Activated CD4-positive, alpha-beta T cell treated with anti-CD3 and anti-CD28 coated beads for 36 hours (primary cell): ENCODE data around the gene PCDHB7. TPM values are rescaled to one million over a fixed set of nuclear protein-coding genes. Genes with fewer than 3 reads are reported as not detected.
"Not testable (repeated sequence)": the region's sequence is repeated elsewhere in the genome, so short reads cannot be mapped to it uniquely, and the experiment has no call there.

Experiments used
- ATAC-seq: fragments of 200-7000 bp; cut with Tn5 transposase; one replicate; pipeline ENCODE4 v1.10.0; 2021; ENCODE audit warnings: mild to moderate bottlenecking, moderate library complexity
- CTCF ChIA-PET: fragments of 350-600 bp; sonication (Branson Sonifier 250); formaldehyde crosslinking; loops from one replicate; lab custom pipeline; 2021; ENCODE audit warnings: antibody characterized with exemption; lab: Charles Lee
- POLR2A ChIA-PET: fragments of 350-600 bp; sonication (Branson Sonifier 250); formaldehyde crosslinking; loops from one replicate; lab custom pipeline; 2021; ENCODE audit warnings: antibody characterized with exemption, inconsistent platforms; lab: Charles Lee
- DNase-seq: peaks from one replicate; pipeline ENCODE4 v3.0.0-alpha.2; 2020
- H3K27ac Mint-ChIP-seq: one replicate; pipeline ENCODE4 v1.8.0; 2021; ENCODE audit warnings: mixed read lengths
- H3K27me3 Mint-ChIP-seq: one replicate; pipeline ENCODE4 v1.8.0; 2021; ENCODE audit warnings: mixed read lengths
- H3K36me3 Mint-ChIP-seq: one replicate; pipeline ENCODE4 v1.8.0; 2021; ENCODE audit warnings: low read depth, mixed read lengths
- H3K4me1 Mint-ChIP-seq: one replicate; pipeline ENCODE4 v1.8.0; 2021; ENCODE audit warnings: mixed read lengths
- H3K4me3 Mint-ChIP-seq: one replicate; pipeline ENCODE4 v1.8.0; 2021; ENCODE audit warnings: mild to moderate bottlenecking, moderate library complexity, mixed read lengths
- H3K9me3 Mint-ChIP-seq: one replicate; pipeline ENCODE4 v1.8.0; 2021; ENCODE audit warnings: low read depth, mixed read lengths
- intact Hi-C, 2 experiments: fragments of 100-400 bp; cut with DNase I in 1 of 2; cut with micrococcal nuclease in 1 of 2; formaldehyde crosslinking; loops; one replicate each; pipeline versions ENCODE4 v1.14.2 to v1.15.1; 2022 to 2024; cut with DNase I, micrococcal nuclease
- total RNA-seq, 2 experiments: library from RNA; stranded (reverse); gene quantifications; one replicate each; pipeline ENCODE4 v1.2.3, GENCODE V29; 2021

PCDHB7 gene
- total RNA-seq, 2 experiments from 2014 or later, result not detected

DNA sequence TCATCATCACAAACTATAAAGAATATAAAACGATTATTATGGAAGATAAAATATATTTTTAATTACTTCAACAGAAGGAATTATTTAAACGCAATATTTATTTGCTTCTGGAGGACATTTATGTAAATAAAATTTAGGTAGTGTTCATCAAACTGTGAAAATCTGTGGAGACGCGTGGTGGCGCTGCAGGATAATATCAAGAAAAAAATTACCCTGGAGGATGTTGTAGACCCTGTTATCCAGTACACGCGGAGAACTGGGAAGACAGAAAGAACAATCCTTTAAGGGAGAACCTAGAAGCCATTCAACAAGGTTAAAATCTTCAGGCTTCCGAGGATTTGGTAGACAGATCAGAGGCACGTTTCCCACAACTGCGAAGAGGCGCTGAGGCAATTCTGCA, 36.0 kb downstream of the PCDHB7 start, which contains the start of gene PCDHB12:
Gene PCDHB12 (plus strand): TSS at position 242 of the 400 bp plus-strand sequence. CDS start 189 bp downstream, outside the sequence.
- Mint-ChIP-seq H3K36me3 (no peaks in the 10 kb centered on the region), H3K4me1 (no peaks in the 10 kb centered on the region), H3K27me3 (peaks cover 44% of the 10 kb centered on the region), H3K27ac (no peak within 1 kb of the TSS), H3K4me3 (no peak within 1 kb of the TSS), H3K9me3 (peaks cover 3% of the 10 kb centered on the region)
- POLR2A ChIA-PET, result no interaction called here
- DNase-seq (peak; percentile 24), ATAC-seq (no peak)
- CTCF ChIA-PET, result interaction anchor here (0.7 to 1.3 kb wide), 5 partner anchors 18 to 355 kb away, joined by 3 to 4 read pairs (median 3); partner anchors contain the start of gene PCDHB9
- intact Hi-C loops, result no loop called here

DNA sequence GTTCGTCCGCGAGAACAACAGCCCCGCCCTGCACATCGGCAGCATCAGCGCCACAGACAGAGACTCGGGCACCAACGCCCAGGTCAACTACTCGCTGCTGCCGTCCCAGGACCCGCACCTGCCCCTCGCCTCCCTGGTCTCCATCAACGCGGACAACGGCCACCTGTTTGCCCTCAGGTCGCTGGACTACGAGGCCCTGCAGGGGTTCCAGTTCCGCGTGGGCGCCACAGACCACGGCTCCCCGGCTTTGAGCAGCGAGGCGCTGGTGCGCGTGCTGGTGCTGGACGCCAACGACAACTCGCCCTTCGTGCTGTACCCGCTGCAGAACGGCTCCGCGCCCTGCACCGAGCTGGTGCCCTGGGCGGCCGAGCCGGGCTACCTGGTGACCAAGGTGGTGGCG, 37.8 kb downstream of the PCDHB7 start:
- Mint-ChIP-seq H3K27me3 (peaks cover 56% of the 10 kb centered on the region), H3K9me3 (peaks cover 12% of the 10 kb centered on the region)
- POLR2A ChIA-PET, ATAC-seq, DNase-seq, H3K36me3 Mint-ChIP-seq, H3K4me3 Mint-ChIP-seq, H3K4me1 Mint-ChIP-seq, intact Hi-C loops, H3K27ac Mint-ChIP-seq: not testable (repeated sequence)
- CTCF ChIA-PET, result interaction anchor here (0.7 kb wide), 1 partner anchor 332 kb away, joined by 3 read pairs; no protein-coding TSS in a partner anchor

DNA sequence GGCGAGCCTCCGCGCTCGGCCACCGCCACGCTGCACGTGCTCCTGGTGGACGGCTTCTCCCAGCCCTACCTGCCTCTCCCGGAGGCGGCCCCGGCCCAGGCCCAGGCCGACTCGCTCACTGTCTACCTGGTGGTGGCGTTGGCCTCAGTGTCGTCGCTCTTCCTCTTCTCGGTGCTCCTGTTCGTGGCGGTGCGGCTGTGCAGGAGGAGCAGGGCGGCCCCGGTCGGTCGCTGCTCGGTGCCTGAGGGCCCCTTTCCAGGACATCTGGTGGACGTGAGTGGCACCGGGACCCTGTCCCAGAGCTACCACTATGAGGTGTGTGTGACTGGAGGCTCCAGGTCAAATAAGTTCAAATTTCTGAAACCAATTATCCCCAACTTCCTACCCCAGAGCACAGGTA, 38.4 kb downstream of the PCDHB7 start:
- H3K4me1 Mint-ChIP-seq, H3K27ac Mint-ChIP-seq, H3K4me3 Mint-ChIP-seq, POLR2A ChIA-PET, ATAC-seq, H3K36me3 Mint-ChIP-seq, intact Hi-C loops, DNase-seq: not testable (repeated sequence)
- H3K9me3 Mint-ChIP-seq, result peaks cover 13% of the 10 kb centered on the region
- CTCF ChIA-PET, result interaction anchor here (0.7 kb wide), 1 partner anchor 331 kb away, joined by 3 read pairs; no protein-coding TSS in a partner anchor
- H3K27me3 Mint-ChIP-seq, result peaks cover 57% of the 10 kb centered on the region

DNA sequence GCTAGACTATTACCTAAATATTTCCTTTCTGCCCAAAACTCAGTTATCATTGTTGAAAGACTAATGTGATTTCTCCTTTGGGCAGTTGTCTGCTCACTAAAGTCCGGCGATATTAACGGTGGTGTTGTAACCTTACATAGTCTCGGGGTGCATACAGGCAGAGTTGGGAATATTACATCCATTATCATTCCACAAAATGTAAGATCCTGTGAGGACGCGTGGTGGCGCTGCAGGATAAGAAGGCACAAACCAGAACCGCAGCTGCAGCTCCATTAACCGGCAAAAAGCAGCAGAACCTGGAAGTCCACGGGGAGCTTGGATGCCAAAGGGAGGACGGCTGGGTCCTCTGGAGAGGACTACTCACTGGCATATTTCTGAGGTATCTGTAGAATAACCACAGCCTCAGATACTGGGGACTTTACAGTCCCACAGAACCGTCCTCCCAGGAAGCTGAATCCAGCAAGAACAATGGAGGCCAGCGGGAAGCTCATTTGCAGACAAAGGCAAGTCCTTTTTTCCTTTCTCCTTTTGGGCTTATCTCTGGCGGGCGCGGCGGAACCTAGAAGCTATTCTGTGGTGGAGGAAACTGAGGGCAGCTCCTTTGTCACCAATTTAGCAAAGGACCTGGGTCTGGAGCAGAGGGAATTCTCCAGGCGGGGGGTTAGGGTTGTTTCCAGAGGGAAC, 41.4 kb downstream of the PCDHB7 start, which contains the start of gene PCDHB13:
Gene PCDHB13 (plus strand): TSS at position 264 of the 684 bp plus-strand sequence. CDS start 205 bp downstream, at position 469.
- H3K4me3 Mint-ChIP-seq, intact Hi-C loops, POLR2A ChIA-PET, H3K27ac Mint-ChIP-seq, ATAC-seq, H3K36me3 Mint-ChIP-seq, H3K4me1 Mint-ChIP-seq: not testable (repeated sequence)
- peak; percentile 46 for DNase-seq
- H3K9me3 Mint-ChIP-seq, result peaks cover 24% of the 10 kb centered on the region
- CTCF ChIA-PET, result interaction anchor here (0.6 to 1.2 kb wide), 6 partner anchors 9 to 364 kb away, joined by 3 to 7 read pairs (median 4); partner anchors contain the start of genes PCDHB14, PCDHB8 and PCDHGA10
- H3K27me3 Mint-ChIP-seq, result peaks cover 52% of the 10 kb centered on the region

DNA sequence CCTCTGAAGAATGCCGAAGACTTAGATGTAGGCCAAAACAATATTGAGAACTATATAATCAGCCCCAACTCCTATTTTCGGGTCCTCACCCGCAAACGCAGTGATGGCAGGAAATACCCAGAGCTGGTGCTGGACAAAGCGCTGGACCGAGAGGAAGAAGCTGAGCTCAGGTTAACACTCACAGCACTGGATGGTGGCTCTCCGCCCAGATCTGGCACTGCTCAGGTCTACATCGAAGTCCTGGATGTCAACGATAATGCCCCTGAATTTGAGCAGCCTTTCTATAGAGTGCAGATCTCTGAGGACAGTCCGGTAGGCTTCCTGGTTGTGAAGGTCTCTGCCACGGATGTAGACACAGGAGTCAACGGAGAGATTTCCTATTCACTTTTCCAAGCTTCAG, 42.1 kb downstream of the PCDHB7 start:
- Mint-ChIP-seq H3K9me3 (peaks cover 30% of the 10 kb centered on the region), H3K27me3 (peaks cover 48% of the 10 kb centered on the region)
- H3K4me3 Mint-ChIP-seq, POLR2A ChIA-PET, intact Hi-C loops, H3K27ac Mint-ChIP-seq, H3K36me3 Mint-ChIP-seq, H3K4me1 Mint-ChIP-seq, ATAC-seq, DNase-seq, CTCF ChIA-PET: not testable (repeated sequence)

DNA sequence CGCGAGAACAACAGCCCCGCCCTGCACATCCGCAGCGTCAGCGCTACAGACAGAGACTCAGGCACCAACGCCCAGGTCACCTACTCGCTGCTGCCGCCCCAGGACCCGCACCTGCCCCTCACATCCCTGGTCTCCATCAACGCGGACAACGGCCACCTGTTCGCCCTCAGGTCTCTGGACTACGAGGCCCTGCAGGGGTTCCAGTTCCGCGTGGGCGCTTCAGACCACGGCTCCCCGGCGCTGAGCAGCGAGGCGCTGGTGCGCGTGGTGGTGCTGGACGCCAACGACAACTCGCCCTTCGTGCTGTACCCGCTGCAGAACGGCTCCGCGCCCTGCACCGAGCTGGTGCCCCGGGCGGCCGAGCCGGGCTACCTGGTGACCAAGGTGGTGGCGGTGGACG, 43.1 kb downstream of the PCDHB7 start:
- H3K36me3 Mint-ChIP-seq, intact Hi-C loops, ATAC-seq, POLR2A ChIA-PET, H3K4me3 Mint-ChIP-seq, H3K27ac Mint-ChIP-seq, H3K4me1 Mint-ChIP-seq, DNase-seq, CTCF ChIA-PET: not testable (repeated sequence)
- H3K9me3 Mint-ChIP-seq, result peaks cover 31% of the 10 kb centered on the region
- peaks cover 47% of the 10 kb centered on the region for H3K27me3 Mint-ChIP-seq

DNA sequence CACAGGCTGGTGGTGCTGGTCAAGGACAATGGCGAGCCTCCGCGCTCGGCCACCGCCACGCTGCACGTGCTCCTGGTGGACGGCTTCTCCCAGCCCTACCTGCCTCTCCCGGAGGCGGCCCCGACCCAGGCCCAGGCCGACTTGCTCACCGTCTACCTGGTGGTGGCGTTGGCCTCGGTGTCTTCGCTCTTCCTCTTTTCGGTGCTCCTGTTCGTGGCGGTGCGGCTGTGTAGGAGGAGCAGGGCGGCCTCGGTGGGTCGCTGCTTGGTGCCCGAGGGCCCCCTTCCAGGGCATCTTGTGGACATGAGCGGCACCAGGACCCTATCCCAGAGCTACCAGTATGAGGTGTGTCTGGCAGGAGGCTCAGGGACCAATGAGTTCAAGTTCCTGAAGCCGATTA, 43.6 kb downstream of the PCDHB7 start:
- POLR2A ChIA-PET, intact Hi-C loops, H3K36me3 Mint-ChIP-seq, H3K27ac Mint-ChIP-seq, ATAC-seq, DNase-seq, H3K4me3 Mint-ChIP-seq, H3K4me1 Mint-ChIP-seq, CTCF ChIA-PET: not testable (repeated sequence)
- Mint-ChIP-seq H3K27me3 (peaks cover 44% of the 10 kb centered on the region), H3K9me3 (peaks cover 29% of the 10 kb centered on the region)

DNA sequence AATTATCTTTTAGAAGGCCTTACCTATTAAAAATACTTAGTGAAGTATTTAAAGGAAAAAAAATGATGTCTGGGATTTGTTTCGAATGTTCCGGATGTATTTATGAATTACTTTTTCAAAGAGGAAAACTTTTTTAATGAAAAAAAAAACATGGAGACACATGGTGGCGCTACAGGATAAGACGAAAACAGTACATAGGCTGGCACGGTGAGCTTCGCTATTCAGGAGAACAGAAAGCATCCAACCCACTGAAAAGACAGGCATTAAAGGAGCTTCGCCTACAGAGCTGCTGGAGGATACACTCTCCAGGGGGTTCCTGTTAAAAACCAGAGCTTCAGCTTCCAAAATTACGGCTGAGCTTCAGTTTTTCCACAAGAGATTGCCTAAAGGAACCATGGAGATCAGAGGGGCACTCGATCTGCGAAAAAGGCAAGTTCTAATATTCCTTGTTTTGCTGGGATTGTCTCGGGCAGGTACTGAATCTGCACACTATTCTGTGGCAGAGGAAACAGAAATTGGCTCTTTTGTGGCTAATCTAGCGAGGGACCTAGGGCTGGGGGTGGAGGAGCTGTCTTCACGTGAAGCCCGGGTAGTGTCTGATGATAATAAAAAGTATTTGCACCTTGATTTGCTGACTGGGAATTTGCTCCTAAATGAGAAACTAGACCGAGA, 50.8 kb downstream of the PCDHB7 start, which contains the start of gene PCDHB14:
Gene PCDHB14 (plus strand): TSS at position 232 of the 672 bp plus-strand sequence. CDS start 163 bp downstream, at position 395.
- peak within 1 kb of the TSS; percentile 18 for H3K4me3 Mint-ChIP-seq

DNA sequence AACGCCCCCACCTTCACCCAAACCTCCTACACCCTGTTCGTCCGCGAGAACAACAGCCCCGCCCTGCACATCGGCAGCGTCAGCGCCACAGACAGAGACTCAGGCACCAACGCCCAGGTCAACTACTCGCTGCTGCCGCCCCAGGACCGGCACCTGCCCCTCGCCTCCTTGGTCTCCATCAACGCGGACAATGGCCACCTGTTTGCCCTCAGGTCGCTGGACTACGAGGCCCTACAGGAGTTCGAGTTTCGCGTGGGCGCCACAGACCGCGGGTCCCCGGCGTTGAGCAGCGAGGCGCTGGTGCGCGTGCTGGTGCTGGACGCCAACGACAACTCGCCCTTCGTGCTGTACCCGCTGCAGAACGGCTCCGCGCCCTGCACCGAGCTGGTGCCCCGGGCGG, 52.4 kb downstream of the PCDHB7 start:
- POLR2A ChIA-PET, H3K4me1 Mint-ChIP-seq, DNase-seq, H3K4me3 Mint-ChIP-seq, H3K36me3 Mint-ChIP-seq, CTCF ChIA-PET, H3K27ac Mint-ChIP-seq, ATAC-seq: not testable (repeated sequence)
- Mint-ChIP-seq H3K27me3 (peaks cover 39% of the 10 kb centered on the region), H3K9me3 (peaks cover 12% of the 10 kb centered on the region)
- intact Hi-C loops, result loop anchor here (5.0 to 10.0 kb wide), 2 partner anchors 200 to 337 kb away; partner anchors contain the start of gene PCDHGA11 (in 1 of the 2)

More for the DNA sequence above, 50.8 kb downstream of the PCDHB7 start, which contains the start of gene PCDHB14:
- H3K9me3 Mint-ChIP-seq, result peaks cover 19% of the 10 kb centered on the region
- H3K36me3 Mint-ChIP-seq, result peaks cover 8% of the 10 kb centered on the region
- H3K27me3 Mint-ChIP-seq, result peaks cover 48% of the 10 kb centered on the region
- intact Hi-C loops, result loop anchor here (5.0 to 10.0 kb wide), 2 partner anchors 202 to 339 kb away; partner anchors contain the start of gene PCDHGA11 (in 1 of the 2)
- CTCF ChIA-PET, result interaction anchor here (0.7 to 2.2 kb wide), 16 partner anchors 8 to 417 kb away, joined by 3 to 12 read pairs (median 4); partner anchors contain the start of genes PCDHB13 and PCDHB15
- POLR2A ChIA-PET, result interaction anchor here (0.6 kb wide), 1 partner anchor 117 kb away, joined by 3 read pairs; no protein-coding TSS in a partner anchor
- DNase-seq, result no peak
- H3K27ac Mint-ChIP-seq, result no peak within 1 kb of the TSS
- ATAC-seq, result no peak
- H3K4me1 Mint-ChIP-seq, result peaks cover 5% of the 10 kb centered on the region

DNA sequence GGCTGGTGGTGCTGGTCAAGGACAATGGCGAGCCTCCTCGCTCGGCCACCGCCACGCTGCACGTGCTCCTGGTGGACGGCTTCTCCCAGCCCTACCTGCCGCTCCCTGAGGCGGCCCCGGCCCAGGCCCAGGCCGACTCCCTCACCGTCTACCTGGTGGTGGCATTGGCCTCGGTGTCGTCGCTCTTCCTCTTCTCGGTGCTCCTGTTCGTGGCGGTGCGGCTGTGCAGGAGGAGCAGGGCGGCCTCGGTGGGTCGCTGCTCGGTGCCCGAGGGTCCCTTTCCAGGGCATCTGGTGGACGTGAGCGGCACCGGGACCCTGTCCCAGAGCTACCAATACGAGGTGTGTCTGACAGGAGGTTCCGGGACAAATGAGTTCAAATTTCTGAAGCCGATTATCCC, 53.0 kb downstream of the PCDHB7 start:
- H3K27ac Mint-ChIP-seq, POLR2A ChIA-PET: not testable (repeated sequence)

More for the DNA sequence above, 53.0 kb downstream of the PCDHB7 start:
- DNase-seq, H3K4me3 Mint-ChIP-seq, H3K4me1 Mint-ChIP-seq, H3K36me3 Mint-ChIP-seq, ATAC-seq: not testable (repeated sequence)
- Mint-ChIP-seq H3K9me3 (peaks cover 12% of the 10 kb centered on the region), H3K27me3 (peaks cover 36% of the 10 kb centered on the region)
- intact Hi-C loops, result loop anchor here in 1 of 2 experiments (10.0 kb wide), 1 partner anchor 199 kb away; the partner anchor contains the start of gene PCDHGA11
- CTCF ChIA-PET, result interaction anchor here (0.9 to 1.6 kb wide), 3 partner anchors 9 to 33 kb away, joined by 3 to 5 read pairs (median 4); partner anchors contain the start of gene PCDHB12
